Transverse colon (tissue), 4 donors: ENCODE results near the gene STK32B. TPM values are rescaled to one million over a fixed set of nuclear protein-coding genes. Genes with fewer than 3 reads are reported as not detected.

Experiments used
- DNase-seq: peaks from one replicate; pipeline ENCODE4 v3.0.0-alpha.2; 2019
- H3K27ac ChIP-seq, 4 donors: fragments of 200-600 bp; sonication (generic); 2 replicates each; pipeline ENCODE4 v1.5.1; 2016 to 2018; ENCODE audit warnings: inconsistent platforms in 4 of 4
- H3K27me3 ChIP-seq: fragments of 200-600 bp; sonication (generic); 2 replicates; pipeline ENCODE4 v1.5.1; 2017; ENCODE audit warnings: inconsistent platforms
- H3K36me3 ChIP-seq, 4 donors: fragments of 200-600 bp; sonication (generic); 2 replicates each; pipeline ENCODE4 v1.5.1; 2017 to 2019; ENCODE audit warnings: inconsistent platforms in 4 of 4
- H3K4me1 ChIP-seq, 4 donors: fragments of 200-600 bp; sonication (generic); 2 replicates each; pipeline ENCODE4 v1.5.1; 2017 to 2020; ENCODE audit warnings: inconsistent platforms in 4 of 4
- H3K4me3 ChIP-seq, 4 donors: fragments of 200-600 bp; sonication (generic); 1 replicate in 1 of 4; 2 replicates in 3 of 4; pipeline versions ENCODE4 v1.5.1 to v1.6.1; 2017 to 2019; ENCODE audit warnings: inconsistent platforms in 4 of 4
- H3K9me3 ChIP-seq, 2 donors: fragments of 200-600 bp; sonication (generic); 2 replicates each; pipeline ENCODE4 v1.5.1; 2017 to 2019; ENCODE audit warnings: inconsistent platforms in 2 of 2
- CTCF ChIP-seq, 5 experiments: fragments of 200-600 bp in 3 of 5; fragments of 450-650 bp in 2 of 5; sonication (generic) in 3 of 5; IDR thresholded peaks; 1 replicate in 2 of 5; 2 replicates in 3 of 5; pipeline ENCODE4 v1.5.1; 2016 to 2017; ENCODE audit warnings: antibody characterized with exemption in 5 of 5, inconsistent platforms in 3 of 5, mild to moderate bottlenecking in 2 of 5, moderate library complexity in 1 of 5
- EP300 ChIP-seq: sonication (generic); formaldehyde crosslinking; IDR thresholded peaks from one replicate; pipeline ENCODE4 v1.6.1; 2017; ENCODE audit warnings: antibody characterized with exemption, low read depth
- POLR2A ChIP-seq: fragments of 450-650 bp; IDR thresholded peaks from one replicate; pipeline ENCODE4 v1.6.1; 2016; ENCODE audit warnings: antibody characterized with exemption, mild to moderate bottlenecking, moderate library complexity
- POLR2AphosphoS5 ChIP-seq, 3 donors: sonication (generic); formaldehyde crosslinking; IDR thresholded peaks; one replicate each; pipeline ENCODE4 v1.6.1; 2016; ENCODE audit warnings: antibody characterized with exemption in 3 of 3
- WGBS, 2 donors: methylation state at CpG; one replicate each; pipeline ENCODE4 v1.1.5; 2018; ENCODE audit warnings: low coverage in 1 of 2; 5-methylcytosine and 5-hydroxymethylcytosine counted together
- in situ Hi-C, 4 donors: fragments of 200-750 bp; cut with MboI; loops; one replicate each; pipeline versions ENCODE4 v1.15.0 to v1.15.1; 2017; ENCODE audit warnings: low sequenced_read_pairs in 3 of 4, low pct_ligation_motif_present in 1 of 4, low pct_unique_long_range_greater_than_20kb in 1 of 4
- intact Hi-C: fragments of 100-400 bp; cut with DNase I; formaldehyde crosslinking; loops from one replicate; pipeline ENCODE4 v1.15.1; 2023; ENCODE audit warnings: low total_unique reads
- total RNA-seq, 4 donors: library from RNA; depleted of rRNA; stranded (reverse); fragments of >200 nt; gene quantifications; one replicate each; pipeline ENCODE4 v1.1.0, GENCODE V29; 2016

Gene STK32B
- total RNA-seq, 4 donors from 2014 or later: 0.37 to 1.1 (median 0.64) TPM

GRCh38 chr4:5472160-5472591, 420.9 kb downstream of the STK32B start:
- WGBS, 2 donors: 78% methylated on average over 6 of the region's 6 CpGs; no CpG with 5 or more reads in 1 of the 2 donors
- no peak for DNase-seq
- Histone ChIP-seq H3K4me1 (no peaks in the 10 kb centered on the region), H3K9me3 (no peaks in the 10 kb centered on the region), H3K36me3 (no peaks in the 10 kb centered on the region), H3K4me3 (no peak overlapping the region), H3K27me3 (no peaks in the 10 kb centered on the region), H3K27ac (no peak overlapping the region)
- in situ Hi-C loops: no loop called here
- intact Hi-C loops: no loop called here
- TF ChIP-seq CTCF (IDR thresholded peaks at IDR 0.05) (no peak), POLR2AphosphoS5 (IDR thresholded peaks at IDR 0.05) (no peak), EP300 (no peak), POLR2A (no peak)

- Histone ChIP-seq H3K27me3 (no peaks in the 10 kb centered on the region), H3K4me1 (no peaks in the 10 kb centered on the region), H3K4me3 (no peak overlapping the region), H3K9me3 (no peaks in the 10 kb centered on the region), H3K36me3 (no peaks in the 10 kb centered on the region), H3K27ac (no peak overlapping the region)
- TF ChIP-seq POLR2A: no peak
- TF ChIP-seq EP300: no peak
- no peak for TF ChIP-seq CTCF (IDR thresholded peaks at IDR 0.05)
- no peak for TF ChIP-seq POLR2AphosphoS5 (IDR thresholded peaks at IDR 0.05)
- 59 to 83% methylated on average over 1 to 5 of the region's 5 CpGs for WGBS, 2 donors
- no peak for DNase-seq
- in situ Hi-C loops (no loop called here), intact Hi-C loops (no loop called here)
Measured at GRCh38 chr4:5473125-5473524, 421.8 kb downstream of the STK32B start.

DNA sequence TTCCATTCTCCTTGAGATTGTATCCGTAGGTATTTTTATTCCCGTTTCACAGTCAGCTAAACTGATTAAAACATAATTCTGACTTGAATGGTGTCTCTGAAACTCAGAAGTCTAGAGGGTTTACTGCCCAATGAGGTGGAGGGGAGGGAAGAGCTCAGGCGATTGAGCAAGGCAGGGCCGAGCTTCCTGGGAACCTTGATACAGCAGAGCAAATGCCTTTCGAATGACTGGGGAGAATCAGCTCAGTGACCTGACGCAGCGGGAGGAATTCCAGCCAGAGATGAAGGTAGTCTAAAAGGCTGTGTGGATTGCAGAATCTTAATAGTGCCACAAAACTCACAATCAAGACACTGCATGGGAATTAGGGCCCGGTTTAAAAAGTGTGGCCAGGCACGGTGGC, 423.5 kb downstream of the STK32B start:
- TF ChIP-seq POLR2A (no peak), EP300 (no peak), CTCF (IDR thresholded peaks at IDR 0.05) (no peak), POLR2AphosphoS5 (IDR thresholded peaks at IDR 0.05) (no peak)
- Histone ChIP-seq H3K9me3 (no peaks in the 10 kb centered on the region), H3K36me3 (no peaks in the 10 kb centered on the region), H3K4me3 (no peak overlapping the region), H3K27me3 (no peaks in the 10 kb centered on the region), H3K27ac (no peak overlapping the region), H3K4me1 (no peaks in the 10 kb centered on the region)
- WGBS, 2 donors: 92 to 100% methylated on average over 2 to 9 of the region's 9 CpGs
- DNase-seq: no peak
- in situ Hi-C loops (no loop called here), intact Hi-C loops (no loop called here)

DNA sequence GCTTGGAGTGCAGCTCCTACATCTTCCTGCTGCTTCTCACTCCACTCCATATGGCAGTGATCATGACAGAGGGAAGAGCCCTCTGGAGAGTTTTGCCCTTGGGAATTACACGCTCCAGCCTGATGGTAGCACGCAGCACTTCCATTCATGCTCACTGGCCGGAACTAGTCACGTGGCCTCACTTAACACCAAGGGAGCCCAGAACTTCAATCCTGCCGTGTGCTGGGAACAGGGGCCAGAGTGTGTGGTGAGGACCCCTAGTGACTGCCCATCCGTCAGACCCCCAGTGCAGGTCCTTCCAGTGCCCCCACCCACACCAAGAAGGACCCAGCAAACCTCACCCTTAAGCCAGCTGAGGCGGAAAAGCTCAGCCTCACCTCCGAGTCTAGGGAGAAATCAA, 426.3 kb downstream of the STK32B start:
- no peaks in the 10 kb centered on the region for H3K36me3 ChIP-seq
- H3K9me3 ChIP-seq: no peaks in the 10 kb centered on the region
- no peaks in the 10 kb centered on the region for H3K27me3 ChIP-seq
- no peaks in the 10 kb centered on the region for H3K4me1 ChIP-seq
- intact Hi-C loops (no loop called here), in situ Hi-C loops (no loop called here)
- no peak for TF ChIP-seq EP300
- 82% methylated on average over 8 of the region's 8 CpGs; no CpG with 5 or more reads in 1 of the 2 donors for WGBS, 2 donors
- H3K4me3 ChIP-seq: no peak overlapping the region
- H3K27ac ChIP-seq: no peak overlapping the region
- no peak for DNase-seq

GRCh38 chr4:5478169-5478568, 426.9 kb downstream of the STK32B start:
- in situ Hi-C loops: no loop called here
- DNase-seq: no peak
- Histone ChIP-seq H3K4me3 (no peak overlapping the region), H3K27ac (no peak overlapping the region), H3K4me1 (no peaks in the 10 kb centered on the region), H3K9me3 (no peaks in the 10 kb centered on the region), H3K36me3 (no peaks in the 10 kb centered on the region), H3K27me3 (no peaks in the 10 kb centered on the region)
- TF ChIP-seq POLR2A (no peak), POLR2AphosphoS5 (IDR thresholded peaks at IDR 0.05) (no peak), CTCF (IDR thresholded peaks at IDR 0.05) (no peak), EP300 (no peak)
- 74% methylated on average over 4 of the region's 4 CpGs; no CpG with 5 or more reads in 1 of the 2 donors for WGBS, 2 donors
- intact Hi-C loops: no loop called here
